HG03025 (cell line): ENCODE measurements around the gene TRIM24.
"Not testable (repeated sequence)": the region's sequence is repeated elsewhere in the genome, so short reads cannot be mapped to it uniquely, and the experiment has no call there.

Experiments used
- ATAC-seq: cut with Tn5 transposase; IDR thresholded peaks from one replicate; pipeline ENCODE4 v1.9.1; 2021; ENCODE audit warnings: mild to moderate bottlenecking, moderate library complexity; ENCODE audit not compliant: unreplicated experiment, low FRiP score

The TRIM24 gene

DNA sequence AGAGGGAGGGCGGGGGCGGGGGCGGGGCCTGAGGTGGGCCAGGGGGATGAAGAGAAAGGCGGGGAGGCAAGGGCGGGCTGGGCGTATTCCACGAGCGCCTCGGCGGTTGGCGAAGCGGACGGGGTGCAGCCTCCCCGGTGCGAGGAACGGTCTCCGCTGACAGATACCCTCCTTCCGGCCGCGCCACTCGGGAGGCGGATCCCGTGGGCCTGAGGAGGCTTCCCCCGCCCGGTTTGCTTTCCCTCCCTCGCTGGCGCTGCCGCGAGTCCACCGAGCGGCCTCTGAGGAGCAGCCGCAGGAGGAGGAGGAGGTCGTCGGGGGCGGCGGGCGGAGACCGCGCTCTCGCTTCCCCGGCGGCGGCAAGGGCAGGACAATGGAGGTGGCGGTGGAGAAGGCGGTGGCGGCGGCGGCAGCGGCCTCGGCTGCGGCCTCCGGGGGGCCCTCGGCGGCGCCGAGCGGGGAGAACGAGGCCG is at the start of gene TRIM24:
Gene TRIM24, plus strand, starts transcription at position 84 of the 473 bp plus-strand sequence. Its CDS starts 290 bp downstream, at position 374.
- ATAC-seq: peak; percentile 81

DNA sequence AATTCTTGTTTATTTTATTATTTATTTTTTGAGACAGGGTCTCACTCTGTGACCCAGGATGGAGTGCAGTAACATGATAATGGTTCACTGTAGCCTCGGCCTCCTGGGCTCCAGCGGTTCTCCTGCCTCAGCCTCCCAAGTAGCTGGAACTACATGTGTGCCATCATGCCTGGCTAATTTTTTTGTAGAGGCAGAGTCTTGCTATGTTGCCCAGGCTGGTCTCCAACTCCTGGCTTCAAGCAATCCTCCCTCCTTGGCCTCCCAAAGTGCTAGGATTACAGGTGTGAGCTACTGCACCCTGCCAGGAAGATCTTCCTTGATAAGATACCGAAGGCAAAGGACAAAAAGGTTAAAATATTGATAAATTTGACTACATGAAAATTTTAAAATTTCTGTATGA is 48.0 kb upstream of the TRIM24 start:
- ATAC-seq: not testable (repeated sequence)

DNA sequence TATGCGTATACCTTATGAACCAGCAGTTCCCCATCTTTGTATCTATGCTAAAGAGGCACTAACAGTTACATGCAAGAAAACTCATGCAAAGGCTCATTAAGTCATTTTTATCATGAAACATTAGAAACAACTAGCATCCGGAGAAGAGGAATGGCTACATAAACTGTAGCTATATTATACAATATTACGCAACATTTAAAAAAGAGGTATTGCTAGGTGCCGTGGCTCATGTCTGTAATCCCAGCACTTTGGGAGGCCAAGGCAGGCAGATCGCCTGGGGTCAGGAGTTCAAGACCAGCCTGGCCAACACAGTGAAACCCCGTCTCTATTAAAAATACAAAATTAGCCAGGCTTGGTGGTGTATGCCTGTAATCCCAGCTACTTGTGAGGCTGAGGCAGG is 47.1 kb upstream of the TRIM24 start:
- ATAC-seq: not testable (repeated sequence)

DNA sequence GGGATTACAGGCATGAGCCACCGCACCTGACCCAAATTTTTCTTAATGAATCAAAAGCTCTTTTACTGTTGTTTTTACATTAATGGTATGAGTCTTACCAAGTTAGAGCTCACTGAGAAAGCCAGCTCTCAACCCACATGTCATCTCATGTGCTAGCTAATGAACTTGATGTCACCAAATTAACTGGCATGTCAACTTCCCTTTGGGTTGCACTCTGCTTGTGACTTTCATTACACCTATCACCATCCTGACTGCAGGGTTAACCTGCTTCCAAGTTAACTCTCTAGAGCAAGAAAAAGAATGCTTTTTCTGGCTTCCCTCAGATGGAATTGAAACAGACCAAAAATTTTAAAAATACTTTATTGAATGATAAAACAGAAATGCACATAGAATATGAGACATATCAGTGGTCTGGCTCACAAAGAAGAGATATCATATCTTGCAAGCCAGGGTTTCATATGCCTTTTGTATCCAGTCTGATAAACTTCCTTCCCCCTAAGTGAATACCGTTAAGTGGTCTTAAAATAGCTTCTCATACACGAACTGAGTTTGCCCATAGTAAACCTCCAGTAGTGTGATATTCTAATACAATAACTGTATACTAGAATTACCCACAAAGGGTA is 42.9 kb upstream of the TRIM24 start:
- no peak for ATAC-seq

DNA sequence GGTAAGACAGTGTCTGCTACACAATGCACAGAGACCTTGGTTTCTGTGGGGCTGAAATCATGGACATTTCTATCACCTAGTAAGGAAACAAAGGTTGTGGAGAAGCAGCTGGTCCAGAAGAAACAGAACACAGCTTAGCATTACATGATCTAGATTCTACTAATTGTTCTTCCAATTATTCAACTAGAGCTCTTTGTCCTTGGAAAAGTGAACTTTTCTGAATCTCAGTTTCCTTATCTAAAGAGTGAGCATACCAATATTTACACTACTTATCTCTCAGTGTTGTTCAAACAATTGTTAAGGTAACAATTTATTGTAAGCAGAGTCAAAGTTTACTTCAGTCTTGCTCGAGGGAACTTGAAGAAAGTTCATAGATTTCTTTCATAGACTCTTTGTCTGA is 42.3 kb upstream of the TRIM24 start:
- no peak for ATAC-seq

DNA sequence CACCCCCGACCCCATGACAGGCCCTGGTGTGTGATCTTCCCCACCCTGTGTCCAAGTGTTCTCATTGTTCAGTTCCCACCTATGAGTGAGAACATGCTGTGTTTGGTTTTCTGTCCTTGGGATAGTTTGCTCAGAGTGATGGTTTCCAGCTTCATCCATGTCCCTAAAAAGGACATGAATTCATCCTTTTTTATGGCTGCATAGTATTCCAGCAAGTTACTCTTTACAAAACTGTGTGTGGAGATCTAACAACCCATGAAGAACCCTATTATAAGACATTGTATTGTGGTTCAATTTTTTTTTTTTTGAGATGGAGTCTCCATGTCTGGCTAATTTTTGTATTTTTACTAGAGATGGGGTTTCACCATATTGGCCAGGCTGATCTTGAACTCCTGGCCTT is 41.7 kb upstream of the TRIM24 start:
- ATAC-seq: not testable (repeated sequence)

DNA sequence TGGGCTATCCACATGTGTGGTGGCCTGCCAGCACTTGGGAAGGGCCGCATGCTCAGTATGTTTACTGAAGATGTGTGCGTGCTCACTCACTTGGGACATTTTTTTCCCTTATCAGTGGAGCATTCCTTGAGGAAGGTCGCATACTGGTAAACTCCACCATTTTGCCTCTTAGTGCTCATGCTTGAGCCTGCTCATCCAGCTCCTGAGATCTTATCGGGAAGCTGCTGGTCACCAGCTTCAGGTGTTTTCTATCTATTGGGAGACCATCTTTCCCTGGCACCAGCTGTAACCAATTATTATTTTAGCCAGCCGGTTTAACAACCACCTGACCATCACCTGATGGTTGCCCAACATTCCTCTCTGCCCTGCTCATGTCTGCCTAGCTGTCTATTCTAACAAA is 35.0 kb upstream of the TRIM24 start:
- ATAC-seq: no peak

DNA sequence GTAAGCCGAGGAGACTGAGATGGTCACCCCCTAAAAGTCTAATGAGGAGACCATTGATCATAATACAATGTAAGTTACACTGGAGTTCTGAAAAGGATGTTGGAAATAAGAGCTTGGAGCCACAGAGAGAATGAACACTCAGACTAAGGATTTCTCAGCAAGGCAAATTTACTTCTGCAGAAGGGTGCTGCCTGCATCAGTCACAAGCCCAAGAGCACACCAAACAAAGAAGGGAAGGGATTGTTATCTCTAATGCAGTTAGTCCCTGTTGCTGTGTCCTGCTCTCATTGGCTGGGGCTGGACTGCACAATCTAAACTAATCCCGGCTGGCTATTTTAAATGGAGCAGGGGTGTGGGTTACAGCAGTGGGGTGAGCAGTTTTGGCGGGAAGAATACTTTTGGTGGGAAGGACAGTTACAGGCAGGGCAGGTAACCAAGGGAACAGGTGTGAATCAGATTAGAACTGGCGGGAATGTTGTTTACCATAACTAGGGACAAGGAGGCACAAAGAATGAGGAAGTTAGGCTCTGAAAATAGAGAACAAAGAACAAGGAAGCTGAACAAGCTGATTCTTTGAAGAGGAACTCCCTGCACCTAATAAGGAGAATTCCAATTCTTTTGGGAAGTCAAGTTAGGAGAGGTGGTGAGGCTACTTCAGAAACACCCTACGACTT is 30.3 kb upstream of the TRIM24 start:
- no peak for ATAC-seq

DNA sequence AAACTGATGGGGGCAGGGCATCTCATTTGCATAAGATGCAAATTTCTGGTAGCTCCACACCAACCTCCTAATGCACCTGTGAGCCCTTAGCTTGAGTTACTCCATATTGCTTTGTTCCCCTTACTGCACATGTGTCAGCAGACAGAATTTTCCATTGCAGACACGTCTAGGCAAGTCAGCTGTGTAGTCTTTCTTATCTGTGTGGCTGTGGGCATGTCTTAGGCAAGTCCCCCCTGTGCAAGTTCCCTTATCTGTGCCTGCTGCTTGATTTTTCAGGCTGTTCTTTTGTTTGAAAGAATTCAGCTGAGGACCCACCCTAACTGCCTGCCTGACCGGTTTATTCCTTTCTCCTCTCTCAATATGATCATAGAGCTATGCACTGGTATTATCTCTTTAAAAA is 28.5 kb upstream of the TRIM24 start:
- no peak for ATAC-seq

DNA sequence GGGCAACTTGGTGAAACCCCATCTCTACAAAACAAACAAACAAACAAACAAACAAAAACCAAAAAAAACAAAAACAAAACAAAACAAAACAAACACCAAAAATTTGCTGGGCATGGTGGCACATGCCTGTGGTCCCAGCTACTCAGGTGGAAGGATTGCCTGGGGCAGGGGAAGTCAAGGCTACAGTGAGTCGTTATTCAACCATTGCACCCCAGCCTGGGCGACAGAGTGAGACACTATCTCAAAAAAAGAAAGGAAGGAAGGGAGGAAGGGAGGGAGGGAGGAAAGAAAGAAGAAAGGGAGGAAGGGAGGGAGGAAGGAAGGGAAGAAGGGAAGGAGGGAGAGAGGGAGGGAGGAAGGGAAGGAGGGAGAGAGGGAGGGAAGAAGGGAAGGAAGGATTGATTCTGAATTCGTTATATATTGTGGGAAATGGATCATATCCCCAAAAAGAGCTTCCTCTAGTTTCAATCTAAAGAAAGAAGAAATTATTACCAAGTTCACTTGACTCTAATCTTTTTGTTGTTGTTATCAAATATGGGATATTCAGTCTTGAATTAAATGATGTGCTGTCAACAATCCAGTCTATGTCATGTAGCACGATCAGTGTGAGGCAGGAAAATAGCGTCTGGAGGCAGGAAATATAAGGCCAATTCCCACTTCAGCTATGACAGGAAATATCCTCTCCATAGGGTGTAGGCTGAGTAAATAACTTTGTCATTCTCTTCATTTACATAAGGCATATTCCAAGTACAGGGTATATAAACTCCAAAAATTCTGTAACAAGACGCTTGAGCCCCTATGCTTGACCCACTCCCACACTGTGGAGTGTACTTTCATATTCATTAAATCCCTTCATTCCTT is 26.2 kb upstream of the TRIM24 start:
- no peak for ATAC-seq

DNA sequence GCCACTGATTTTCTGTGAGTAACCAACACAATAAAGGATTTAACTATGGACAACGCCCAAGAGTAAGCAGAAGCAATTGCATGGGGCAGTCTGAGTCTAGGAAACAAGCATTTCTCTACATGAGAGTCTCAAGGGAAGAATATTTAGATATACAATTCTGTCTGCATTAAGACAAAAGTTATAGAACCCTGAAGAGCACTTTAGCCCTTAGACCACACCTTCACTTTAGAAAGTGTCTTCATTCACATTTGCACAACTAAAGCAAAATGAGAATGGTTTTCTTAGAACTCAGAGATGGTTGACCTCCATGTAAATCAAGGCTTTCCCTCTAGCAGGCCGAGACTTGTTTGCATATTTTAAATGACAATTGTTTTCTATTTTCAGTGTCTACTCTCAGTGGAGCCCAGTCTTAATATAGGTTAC is 25.5 kb upstream of the TRIM24 start:
- no peak for ATAC-seq

DNA sequence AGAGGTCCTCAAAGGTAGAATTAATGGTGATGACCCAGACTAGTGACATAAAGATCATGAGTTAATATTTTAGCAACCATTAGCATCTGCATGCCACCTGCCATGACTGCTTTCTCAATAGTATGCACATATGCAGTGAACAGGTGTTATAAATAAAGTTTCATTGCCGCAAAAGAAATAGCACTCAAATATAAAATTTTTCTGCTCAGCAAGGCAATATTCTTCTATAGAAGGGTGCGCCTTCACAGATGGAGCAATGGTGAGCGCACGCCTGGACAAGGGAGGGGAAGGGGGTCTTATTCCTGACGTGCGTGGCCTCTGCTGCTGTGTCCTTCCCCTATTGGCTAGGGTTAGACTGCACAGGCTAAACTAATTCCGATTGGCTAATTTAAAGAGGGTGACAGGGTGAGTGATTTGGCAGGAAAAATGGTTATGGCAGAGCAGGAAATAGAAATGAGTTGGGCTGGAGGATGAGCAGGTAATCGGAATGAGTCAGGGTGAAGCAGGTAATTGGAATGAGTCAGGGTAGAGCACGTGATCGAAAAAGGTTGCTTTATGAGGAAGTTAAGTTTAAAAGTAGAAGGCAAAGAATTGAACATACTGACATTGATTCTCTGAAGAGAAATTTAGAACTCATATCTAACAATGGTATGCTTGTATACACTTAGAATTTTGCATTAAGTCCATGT is 24.7 kb upstream of the TRIM24 start:
- ATAC-seq: no peak

DNA sequence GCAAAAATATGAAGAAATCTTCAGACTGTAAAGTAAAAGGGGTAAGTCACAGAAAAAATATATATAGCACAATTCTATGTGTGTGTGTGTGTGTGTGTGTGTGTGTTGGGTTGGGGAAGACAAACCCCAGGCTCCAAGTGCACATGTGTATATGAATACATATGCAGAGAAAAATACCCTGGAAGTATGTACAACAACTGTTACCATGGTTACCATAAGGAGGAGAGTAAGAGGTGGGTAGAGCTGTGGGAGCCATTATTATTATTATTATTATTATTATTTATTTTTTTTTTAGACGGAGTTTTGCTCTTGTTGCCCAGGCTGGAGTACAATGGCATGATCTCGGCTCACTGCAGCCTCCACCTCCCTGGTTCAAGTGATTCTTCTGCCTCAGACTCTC is 23.7 kb upstream of the TRIM24 start:
- ATAC-seq: no peak

DNA sequence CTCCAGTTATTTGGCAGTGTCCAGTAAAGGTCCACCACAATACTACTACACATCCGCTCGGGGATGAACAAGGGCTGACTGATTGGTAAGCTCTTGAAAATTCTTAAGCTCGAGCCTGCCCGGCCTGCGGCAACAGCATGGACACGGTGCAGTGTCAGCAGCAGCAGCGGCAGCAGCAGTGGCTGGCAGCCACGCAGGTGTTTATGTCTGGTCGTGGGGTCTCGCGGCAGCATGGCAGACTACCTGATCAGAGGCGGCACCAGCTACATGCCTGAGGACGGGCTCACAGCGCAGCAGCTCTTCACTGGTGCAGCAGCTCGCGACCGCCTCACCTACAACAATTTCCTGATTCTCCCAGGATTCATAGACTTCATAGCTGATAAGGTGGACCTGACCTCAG is 19.6 kb upstream of the TRIM24 start:
- no peak for ATAC-seq

DNA sequence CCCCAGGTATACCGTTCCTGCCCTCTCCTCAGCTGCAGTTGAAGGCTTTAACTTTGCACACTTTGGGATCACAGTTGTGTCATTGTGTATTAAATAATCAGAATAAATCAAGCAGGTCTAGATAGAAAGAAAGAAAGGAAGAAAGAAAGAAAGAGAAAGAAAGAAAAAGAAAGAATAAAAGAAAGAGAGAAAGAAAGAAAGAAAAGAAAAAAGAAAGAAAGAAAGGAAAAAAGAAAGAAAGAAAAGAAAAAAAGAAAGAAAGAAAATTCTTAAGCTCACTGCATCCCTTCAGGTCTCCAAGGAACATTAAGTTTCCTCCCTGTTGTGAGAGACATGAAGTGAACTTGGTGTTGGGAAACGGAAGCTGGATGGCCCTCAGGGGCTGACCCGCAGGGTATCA is 17.2 kb upstream of the TRIM24 start:
- no peak for ATAC-seq

DNA sequence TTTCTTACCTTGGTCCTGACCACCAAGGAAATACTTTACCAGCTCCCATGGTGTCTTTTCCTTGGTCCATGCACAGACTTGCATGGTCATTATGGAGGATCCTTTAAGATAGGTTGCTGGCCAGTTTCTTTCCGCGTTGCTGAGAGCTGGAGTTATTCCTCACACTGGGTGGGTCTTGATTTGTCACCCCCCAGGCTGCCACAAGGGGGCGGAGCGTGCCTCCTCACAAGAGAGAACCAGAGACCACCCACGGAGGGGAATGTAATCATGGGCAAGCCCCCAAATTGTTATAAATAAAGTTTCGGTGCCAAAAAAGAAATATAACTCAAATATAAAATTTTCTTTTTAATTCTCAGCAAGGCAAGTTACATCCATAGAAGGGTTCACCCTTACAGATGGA is 10.5 kb upstream of the TRIM24 start:
- ATAC-seq: no peak

DNA sequence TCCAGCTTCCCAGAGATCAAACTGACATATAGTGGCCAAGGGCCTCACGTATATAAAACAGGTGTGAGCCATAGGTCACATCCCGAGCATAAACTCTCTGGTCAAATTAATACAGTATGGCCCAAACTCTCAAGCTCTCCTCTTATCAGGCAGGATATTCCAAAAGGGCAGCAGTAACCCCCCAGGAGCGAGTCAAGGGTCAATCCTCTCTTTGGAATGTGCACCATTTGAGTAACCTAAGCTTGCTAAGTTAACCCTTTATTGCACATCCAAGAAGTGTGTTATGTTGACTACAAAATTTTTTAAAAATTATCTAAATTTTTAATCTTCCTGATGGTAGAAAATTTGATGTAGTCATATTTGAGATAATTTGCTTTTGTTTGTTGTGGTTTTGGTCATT is 4.5 kb upstream of the TRIM24 start:
- no peak for ATAC-seq

DNA sequence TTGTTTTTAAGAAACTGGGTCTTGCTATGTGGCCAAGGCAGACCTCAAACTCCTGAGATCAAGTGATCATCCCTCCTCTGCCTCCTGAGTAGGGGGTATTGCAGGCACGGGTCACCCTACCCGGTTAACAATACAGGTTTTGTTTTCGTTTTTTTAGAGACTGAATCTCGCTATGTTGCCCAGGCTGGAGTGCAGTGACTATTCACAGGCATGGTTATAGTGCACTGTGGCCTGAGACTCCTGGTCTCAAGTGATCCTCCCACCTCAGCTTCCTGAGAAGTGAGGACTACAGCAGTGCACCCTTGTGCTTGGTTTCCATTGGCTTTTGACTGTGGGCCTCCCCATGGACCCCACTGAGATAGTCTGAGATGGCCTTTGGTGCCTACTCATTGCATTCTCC is 3.8 kb upstream of the TRIM24 start:
- no peak for ATAC-seq

DNA sequence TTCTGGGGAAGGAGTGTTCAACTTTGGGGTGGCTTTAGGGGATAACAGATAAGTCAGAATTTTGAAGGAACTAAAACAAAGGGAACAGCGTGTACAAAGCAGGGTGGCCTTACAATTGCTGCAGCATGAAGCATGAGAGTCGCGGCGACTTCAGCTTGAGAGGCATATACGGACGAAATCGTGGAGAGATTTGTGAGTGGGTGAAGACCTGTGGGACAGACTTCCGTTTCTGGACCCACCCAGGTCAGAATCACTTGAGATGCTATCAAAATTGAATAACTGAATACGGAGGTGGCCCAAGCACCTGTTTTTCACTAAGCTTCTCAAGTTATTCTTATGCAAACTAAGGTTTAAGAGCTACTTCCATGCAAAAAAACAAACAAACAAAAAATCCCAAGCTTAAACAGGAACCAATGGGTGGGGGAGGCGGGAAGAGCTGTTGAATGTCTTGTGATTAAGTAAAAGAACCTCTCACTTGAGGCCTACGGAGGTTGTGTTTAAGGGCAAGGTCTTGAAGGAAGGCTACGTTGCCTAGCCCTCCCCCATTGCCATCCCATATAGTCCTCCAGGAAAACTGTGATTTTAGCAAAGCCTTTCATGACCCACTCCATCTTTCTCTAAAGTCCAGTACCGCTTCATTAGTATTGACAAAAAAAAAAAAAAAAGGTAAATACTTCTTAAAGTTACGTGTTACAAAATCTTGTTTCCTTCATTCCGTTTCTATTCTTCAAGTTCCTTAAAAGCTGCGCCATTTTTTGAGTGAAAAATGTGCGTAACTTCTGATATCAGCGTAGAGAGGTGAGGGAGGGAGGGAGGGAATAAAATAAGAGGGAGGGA is 1.3 kb upstream of the TRIM24 start:
- no peak for ATAC-seq
